HG03342 (cell line): ENCODE results near the gene ADGRV1.
"Not testable (repeated sequence)": the region's sequence is repeated elsewhere in the genome, so short reads cannot be mapped to it uniquely, and the experiment has no call there.

ENCODE experiments used
- ATAC-seq: cut with Tn5 transposase; IDR thresholded peaks from one replicate; pipeline ENCODE4 v1.9.1; 2021; ENCODE audit warnings: mild to moderate bottlenecking, moderate library complexity; ENCODE audit not compliant: unreplicated experiment

Gene ADGRV1

GRCh38 chr5:90644132-90644531, 85.5 kb downstream of the ADGRV1 start:
- no peak for ATAC-seq

- no peak for ATAC-seq
Measured at GRCh38 chr5:90645024-90645610, 86.5 kb downstream of the ADGRV1 start.

DNA sequence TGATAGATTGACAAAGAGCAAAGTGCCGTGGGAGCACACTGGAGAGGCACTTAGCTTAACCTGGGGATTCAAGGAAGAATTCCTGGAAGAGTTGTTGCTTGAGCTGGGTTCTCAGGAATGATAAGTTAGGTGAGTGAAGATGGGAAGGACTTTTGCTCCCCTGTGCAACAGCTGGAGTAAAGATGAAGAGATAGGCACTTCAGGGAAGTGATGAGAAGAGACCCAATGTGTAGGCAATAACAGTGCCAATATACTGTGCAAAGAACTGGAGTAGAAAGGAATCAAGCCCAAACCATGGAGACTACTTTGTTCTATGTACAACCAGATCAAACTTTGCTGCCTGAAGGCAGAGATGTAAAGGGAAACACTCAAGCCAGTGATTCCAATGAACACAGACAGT, 92.2 kb downstream of the ADGRV1 start:
- no peak for ATAC-seq

DNA sequence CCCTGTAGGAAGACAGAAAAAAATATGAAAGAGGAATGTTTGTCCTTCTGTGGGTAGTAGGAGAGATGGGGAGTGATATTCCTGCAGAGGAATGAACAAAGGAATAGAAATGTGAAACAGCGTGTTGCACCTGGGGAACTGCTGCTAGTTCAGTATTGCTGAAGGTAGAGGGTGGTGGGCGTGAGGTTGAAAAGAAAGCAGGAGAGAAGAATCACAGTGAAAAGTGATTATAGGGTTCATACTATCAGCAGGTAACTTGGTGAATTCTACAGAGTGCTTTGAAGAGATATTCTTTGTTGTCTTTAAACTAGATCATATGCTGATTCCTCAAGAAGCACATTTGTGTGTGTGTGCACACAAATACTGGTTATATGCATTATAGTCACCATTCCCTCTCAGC, 95.6 kb downstream of the ADGRV1 start:
- ATAC-seq: no peak

- no peak for ATAC-seq
Measured at GRCh38 chr5:90655423-90655822, 96.8 kb downstream of the ADGRV1 start.

GRCh38 chr5:90657030-90657429, 98.4 kb downstream of the ADGRV1 start:
- no peak for ATAC-seq

GRCh38 chr5:90657788-90658187, 99.2 kb downstream of the ADGRV1 start:
- ATAC-seq: no peak

DNA sequence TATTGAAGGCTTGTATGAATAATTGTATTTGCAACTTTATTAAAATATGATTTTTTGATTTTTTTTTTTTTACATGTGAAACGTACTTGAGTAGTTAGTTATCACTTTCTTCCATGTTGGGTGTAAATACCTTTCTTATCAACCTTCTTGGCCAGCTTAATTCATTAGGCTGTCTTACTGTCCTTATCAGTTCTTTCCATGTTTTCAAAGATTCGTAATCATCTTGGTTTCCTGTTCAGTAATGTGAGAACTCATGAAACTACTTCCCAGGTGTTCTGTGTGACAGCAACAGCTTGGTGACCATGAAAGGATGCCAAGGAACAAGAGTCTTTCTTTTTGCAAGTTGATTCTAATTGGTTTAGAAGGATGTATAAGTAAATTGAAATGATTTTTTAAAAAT, 100.0 kb downstream of the ADGRV1 start:
- ATAC-seq: no peak

GRCh38 chr5:90668079-90668565, 109.5 kb downstream of the ADGRV1 start:
- ATAC-seq: not testable (repeated sequence)

GRCh38 chr5:90675222-90675621, 116.6 kb downstream of the ADGRV1 start:
- ATAC-seq: no peak

DNA sequence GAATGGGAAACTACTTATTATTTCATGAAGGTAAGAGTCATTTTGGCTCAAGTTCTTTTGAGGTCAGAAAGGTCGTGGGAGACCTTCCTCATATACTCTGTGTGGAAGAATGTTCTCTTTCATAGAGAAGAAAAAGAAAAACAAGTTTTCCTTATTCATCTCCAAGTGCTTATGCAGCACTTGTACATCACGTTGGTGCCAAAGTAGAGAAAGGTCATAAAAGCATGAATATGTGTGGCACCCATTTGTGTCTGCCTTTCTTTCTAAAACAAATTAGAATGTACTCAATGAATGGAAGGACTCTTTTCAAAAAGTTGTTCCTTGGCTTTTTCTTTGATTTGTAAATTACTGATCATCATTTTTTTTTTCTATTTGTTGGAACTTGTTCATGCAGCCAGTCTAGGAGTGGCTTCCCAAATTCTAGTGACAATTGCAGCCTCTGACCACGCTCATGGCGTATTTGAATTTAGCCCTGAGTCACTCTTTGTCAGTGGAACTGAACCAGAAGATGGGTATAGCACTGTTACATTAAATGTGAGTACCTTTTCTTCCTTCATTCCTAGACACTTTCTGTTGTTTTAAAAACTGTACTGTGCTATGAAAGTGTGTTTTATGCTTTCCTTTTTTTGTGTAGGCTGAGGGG, 122.4 kb downstream of the ADGRV1 start:
- ATAC-seq: no peak

DNA sequence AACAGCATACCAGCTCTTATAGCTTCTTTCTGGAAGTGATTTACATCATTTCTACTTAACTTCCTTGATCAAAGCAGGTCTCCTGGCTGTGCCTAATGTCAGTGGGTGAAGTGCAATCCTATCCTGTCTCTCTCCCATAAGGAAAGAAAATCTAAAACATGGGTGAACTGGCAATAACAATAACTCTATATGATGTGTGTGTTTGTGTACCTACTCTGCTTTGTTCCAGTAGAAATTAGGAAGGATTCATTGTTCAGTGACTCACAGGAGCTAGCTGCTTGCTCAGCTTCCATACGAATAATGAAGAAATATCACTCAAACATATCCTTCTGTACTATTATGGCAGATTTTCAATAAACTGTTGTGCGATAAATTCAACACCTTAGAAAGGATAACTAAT, 123.7 kb downstream of the ADGRV1 start:
- no peak for ATAC-seq

GRCh38 chr5:90685425-90686022, 126.9 kb downstream of the ADGRV1 start:
- no peak for ATAC-seq

GRCh38 chr5:90686363-90686762, 127.8 kb downstream of the ADGRV1 start:
- not testable (repeated sequence) for ATAC-seq

GRCh38 chr5:90687458-90687857, 128.9 kb downstream of the ADGRV1 start:
- not testable (repeated sequence) for ATAC-seq

DNA sequence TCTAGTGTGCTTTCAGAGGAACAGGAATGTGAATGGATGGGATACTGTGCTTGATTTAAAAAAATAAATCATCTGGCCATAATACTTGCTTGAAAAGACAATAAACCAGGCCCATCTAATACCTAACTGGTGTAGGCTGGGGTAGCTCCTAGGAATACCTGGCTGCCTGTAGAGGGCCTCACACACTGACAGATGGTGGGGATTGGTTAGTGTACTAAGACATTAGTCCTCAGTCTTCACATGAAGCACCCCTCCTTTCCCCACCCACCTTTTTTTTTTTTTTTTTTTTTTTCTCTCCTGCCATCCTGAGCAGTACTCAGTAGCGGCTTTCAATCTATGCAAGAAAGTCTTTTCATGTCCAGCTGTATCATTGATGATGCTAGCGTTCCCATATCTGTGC, 130.5 kb downstream of the ADGRV1 start:
- no peak for ATAC-seq

GRCh38 chr5:90690307-90690706, 131.7 kb downstream of the ADGRV1 start:
- no peak for ATAC-seq

DNA sequence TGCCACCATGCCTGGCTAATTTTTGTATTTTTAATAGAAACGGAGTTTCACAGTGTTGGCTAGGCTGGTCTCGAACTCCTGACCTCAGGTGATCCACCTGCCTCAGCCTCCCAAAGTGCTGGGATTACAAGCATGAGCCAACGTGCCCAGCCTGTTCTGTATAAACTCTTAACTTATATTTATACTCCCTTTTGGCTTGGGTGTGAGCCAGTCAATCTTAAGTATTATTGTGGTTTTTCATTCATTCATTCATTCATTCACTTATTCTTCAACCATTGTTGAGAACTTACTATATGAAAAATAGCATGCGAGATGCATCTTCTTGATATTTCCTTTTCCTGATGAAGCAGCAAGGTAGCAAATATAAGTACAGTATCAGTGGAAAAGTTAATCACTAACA, 132.9 kb downstream of the ADGRV1 start:
- no peak for ATAC-seq

- no peak for ATAC-seq
Measured at GRCh38 chr5:90696153-90696552, 137.6 kb downstream of the ADGRV1 start.

DNA sequence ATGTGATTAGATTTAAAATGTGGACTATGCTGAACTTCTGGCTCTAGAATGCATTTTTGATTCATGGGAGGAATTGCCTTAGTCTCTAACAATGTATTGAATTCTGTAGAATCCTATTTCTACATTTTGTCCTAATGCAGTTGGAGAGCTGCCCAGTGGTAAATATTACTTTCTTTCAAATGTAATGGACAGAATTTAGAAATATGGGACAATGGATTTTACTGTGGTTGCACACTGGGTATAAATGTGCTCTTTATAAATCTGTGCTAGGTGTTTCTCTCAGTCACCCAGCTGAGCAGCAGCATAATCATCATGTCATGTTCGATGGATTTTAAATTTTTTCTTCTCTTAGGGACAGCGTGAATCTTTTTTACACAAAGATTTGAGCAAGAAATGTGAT, 141.7 kb downstream of the ADGRV1 start:
- no peak for ATAC-seq

DNA sequence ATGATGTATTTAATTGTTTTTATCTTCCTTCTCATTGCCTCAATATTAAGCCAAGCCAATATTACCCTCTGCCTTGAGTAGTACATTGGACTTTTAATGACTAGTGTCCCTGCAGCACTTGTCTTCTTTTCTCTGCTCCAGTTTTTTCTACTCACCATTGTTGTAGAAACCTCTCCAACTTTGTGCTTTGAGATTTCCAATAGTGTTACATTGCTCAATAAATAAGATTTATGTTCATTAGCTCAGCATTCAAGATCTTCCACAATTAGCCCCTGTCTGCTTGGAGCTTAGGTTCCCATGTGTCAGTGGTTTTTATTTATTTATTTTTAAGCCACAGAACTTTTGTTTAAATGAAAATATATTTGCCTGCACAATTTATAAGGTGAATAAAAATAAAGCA, 145.3 kb downstream of the ADGRV1 start:
- no peak for ATAC-seq

GRCh38 chr5:90707698-90708097, 149.1 kb downstream of the ADGRV1 start:
- no peak for ATAC-seq
